Measurements from ENCODE around the gene ALOX15B. TPM values are rescaled to one million over a fixed set of nuclear protein-coding genes. Genes with fewer than 3 reads are reported as not detected.

The ALOX15B gene
- total RNA-seq, 1 experiment from 2014 or later: 0.30 TPM

DNA sequence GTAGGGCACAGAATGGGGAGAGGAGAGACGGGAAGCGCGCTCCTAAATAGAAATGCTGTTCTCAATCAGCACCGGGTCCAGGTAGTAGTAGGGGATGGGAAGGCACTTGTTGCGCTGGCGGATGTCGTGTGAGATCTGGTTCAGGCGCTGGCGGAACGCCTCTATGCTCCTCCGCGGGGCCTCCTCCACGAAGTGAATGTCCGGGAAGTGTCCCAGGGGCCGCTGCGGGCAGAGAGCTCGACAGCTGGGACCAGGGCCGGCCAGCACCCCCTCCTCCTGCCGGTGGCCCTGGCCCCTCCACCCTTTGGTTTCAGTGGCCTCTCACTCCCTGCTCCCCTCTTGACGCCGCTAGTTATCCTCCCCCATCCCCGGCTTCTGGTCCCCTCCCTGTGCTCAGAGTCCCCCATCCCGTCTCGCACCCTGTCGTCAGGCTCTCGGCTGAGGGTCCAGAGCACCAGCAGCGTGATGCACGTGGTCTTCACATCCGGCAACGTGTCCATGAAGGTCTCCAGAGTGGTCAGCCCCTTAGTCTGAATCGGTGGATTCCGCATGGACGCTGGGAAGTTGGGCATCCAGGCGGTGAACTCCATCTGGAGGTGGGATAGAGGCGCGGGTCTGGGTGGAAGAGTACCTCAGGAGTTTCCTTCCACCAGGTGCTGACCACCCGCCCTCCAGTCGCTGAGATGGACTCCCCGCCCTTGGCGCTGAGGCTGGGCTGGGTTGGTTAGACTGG is 34.0 kb downstream of the ALOX15B start:
- H3K9me2 ChIP-seq (ENCODE audit: insufficient read depth): no peaks in the 10 kb centered on the region
- BruUV-seq (replicated peaks): no TSS peak
- intact Hi-C loops (cut with micrococcal nuclease): no loop called here
- ChIA-PET RAD21 (ENCODE audit: low non-redundant PET in 1 of 2, low total read pairs in 2 of 2, uncharacterized antibody in 2 of 2, unreplicated experiment in 2 of 2) (interaction anchor here (0.6 to 1.2 kb wide), 4 partner anchors 13 to 332 kb away, joined by 3 to 8 read pairs (median 3); no protein-coding TSS in a partner anchor), POLR2A (no interaction called here), CTCF (interaction anchor here (0.6 to 2.5 kb wide), 26 partner anchors 8 to 342 kb away, joined by 3 to 29 read pairs (median 5); partner anchors contain the start of genes ALOX12B, ALOXE3, SLC25A35 and TRAPPC1)
- peaks cover 4% of the 10 kb centered on the region; the same call in 1 of the 2 replicates for H3K27me3 ChIP-seq (ENCODE audit: insufficient read depth, low read length)
- peak overlapping the region; percentile 90 for H2AFZ ChIP-seq (ENCODE audit: low read depth, low read length, poor library complexity, severe bottlenecking)
- no peaks in the 10 kb centered on the region for H3K79me2 ChIP-seq (ENCODE audit: insufficient read depth, low read length)
- TF ChIP-seq CEBPB (IDR thresholded peaks at IDR 0.05; ENCODE audit: low read depth) (no peak), SRF (IDR thresholded peaks at IDR 0.05; ENCODE audit: low read depth) (no peak), ZFX (IDR thresholded peaks at IDR 0.05) (no peak), EZH2 (IDR thresholded peaks at IDR 0.05) (no peak), TCF7L2 (IDR thresholded peaks at IDR 0.05; ENCODE audit: borderline replicate concordance, extremely low read depth, insufficient read depth, insufficient read length) (no peak), RAD21 (IDR thresholded peaks at IDR 0.05; ENCODE audit: low read depth) (no peak), SP1 (IDR thresholded peaks at IDR 0.05; ENCODE audit: low read depth) (no peak), FOSL1 (IDR thresholded peaks at IDR 0.05; ENCODE audit: low read depth) (no peak)
- H3K36me3 ChIP-seq (ENCODE audit: control insufficient read depth in 1 of 2, insufficient read depth in 2 of 2, low read length in 2 of 2): no peaks in the 10 kb centered on the region
- no peak for DNase-seq (ENCODE audit: low read depth, low spot score)
- no peaks in the 10 kb centered on the region for H3K9me3 ChIP-seq (ENCODE audit: control insufficient read depth in 1 of 2, insufficient read depth in 1 of 2, low read depth in 1 of 2, low read length in 2 of 2)
- H3K4me2 ChIP-seq (ENCODE audit: low read length): peak overlapping the region; percentile 77
- no peak overlapping the region for H3K4me3 ChIP-seq (replicated peaks in 1 of 2; ENCODE audit: low read depth in 1 of 2, low read length in 2 of 2)
- H3K27ac ChIP-seq (ENCODE audit: low read depth, low read length): no peak overlapping the region
- peaks cover 0 to 14% of the 10 kb centered on the region in 2 experiments; a peak in 1 of 4 replicates for H3K4me1 ChIP-seq (ENCODE audit: control insufficient read depth in 1 of 2, insufficient read depth in 2 of 2, low read length in 2 of 2)
- peak overlapping the region; percentile 40; the same call in 1 of the 2 replicates for H3K9ac ChIP-seq (ENCODE audit: low read length)
- no peaks in the 10 kb centered on the region for H4K20me1 ChIP-seq (ENCODE audit: insufficient read depth)
- ATAC-seq: peak; percentile 10; the same call in 1 of the 2 replicates

Data from HCT116 (cell line).